GM21528 (cell line): Measurements from ENCODE around the gene TMEM209.
"Not testable (repeated sequence)": the region's sequence is repeated elsewhere in the genome, so short reads cannot be mapped to it uniquely, and the experiment has no call there.

ENCODE experiments used
- ATAC-seq: cut with Tn5 transposase; IDR thresholded peaks from one replicate; pipeline ENCODE4 v1.9.1; 2021; ENCODE audit warnings: mild to moderate bottlenecking, moderate library complexity; ENCODE audit not compliant: unreplicated experiment, low FRiP score

Gene TMEM209

DNA sequence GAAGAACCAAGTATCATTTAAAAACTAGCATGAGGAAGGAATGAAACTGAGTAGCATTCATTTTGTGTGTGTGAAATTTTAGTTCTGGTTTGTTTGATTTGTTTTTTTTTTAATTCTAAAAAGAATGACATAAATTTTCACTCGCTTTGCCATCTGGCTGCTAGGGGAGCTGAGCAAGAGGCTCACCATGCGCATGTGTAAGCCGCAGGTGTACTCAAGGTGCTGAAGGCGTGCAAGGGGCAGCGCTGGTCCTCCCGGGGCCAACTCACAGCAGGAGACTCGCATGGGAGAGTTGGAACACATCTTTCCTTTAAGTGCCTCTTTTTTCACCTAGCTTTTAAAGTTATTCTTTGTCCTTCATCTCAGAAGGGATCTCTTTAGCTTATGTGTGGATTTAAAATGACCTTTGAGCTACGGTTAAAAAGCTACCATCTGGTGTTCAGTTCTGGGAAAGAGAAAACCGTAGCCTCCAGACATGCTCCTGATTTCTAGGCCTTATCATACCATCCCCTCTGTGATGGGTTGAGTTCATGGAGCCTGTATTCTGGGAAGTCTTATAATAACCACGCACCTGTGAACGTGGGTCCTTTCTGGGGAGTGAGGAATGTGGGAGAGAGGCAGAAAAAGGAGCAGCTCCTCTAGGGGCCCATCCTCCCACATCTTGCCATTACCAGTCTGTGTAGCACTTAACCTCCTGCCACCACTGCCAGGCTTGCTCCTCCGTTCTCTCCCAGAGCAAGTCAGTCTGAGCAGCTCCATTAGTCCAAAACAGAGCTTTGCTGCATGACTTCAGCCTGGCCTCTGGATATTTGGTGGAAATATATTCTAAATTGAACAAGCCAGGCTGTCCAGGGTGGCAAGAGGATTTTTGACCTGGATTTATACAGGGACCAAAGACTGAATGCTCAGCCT is 73.0 kb downstream of the TMEM209 start:
- no peak for ATAC-seq

DNA sequence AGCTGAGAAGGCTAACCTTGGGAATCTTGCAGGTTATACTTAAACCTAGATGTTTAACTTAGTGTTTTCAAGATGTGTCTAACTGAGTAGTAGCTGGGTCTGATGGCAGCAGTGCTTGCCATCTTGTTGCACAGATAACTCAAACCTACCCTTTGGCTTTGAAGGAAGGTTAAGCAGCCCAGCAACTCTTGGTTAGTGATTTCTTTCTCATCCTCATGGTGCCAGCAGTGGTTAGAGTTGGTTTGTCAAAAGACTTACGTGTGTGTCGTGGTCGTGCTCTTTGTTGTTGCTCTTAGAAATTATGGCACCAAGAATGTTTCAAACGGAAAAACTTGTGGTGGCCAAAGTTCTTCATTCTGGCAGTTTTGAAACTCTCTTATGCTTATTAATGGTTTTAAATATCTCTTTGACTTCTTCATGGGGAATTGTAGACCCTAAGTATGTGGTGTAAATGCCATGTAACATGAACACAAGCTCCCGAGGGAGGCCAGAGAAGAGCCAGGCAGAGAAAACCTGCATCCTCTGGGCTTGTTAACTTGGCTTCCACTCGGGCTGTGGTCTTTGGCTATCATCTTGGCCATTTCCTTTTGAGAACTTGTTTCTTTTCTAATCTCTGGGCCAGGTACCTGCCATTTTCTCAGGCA is 73.9 kb downstream of the TMEM209 start:
- ATAC-seq, result no peak

DNA sequence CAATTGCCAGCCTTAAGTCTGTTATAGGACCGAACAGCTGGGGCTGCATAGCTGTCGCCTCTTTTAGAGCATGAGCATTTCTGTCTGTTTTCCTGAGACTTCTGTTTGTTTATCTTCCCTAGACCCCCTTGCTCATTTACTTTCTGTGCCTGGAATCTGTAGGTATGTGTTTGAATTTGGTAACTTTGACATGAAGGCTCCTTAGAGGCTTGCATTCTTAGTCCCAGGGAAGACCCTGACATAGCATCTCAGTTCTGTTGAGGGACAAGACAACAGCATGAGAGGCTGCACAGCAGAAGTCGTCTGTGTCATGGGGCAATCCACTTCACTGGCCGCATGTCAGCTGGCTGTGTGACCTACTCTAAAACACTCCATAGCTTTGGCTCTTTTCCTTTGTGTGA is 76.2 kb downstream of the TMEM209 start:
- ATAC-seq, result no peak

DNA sequence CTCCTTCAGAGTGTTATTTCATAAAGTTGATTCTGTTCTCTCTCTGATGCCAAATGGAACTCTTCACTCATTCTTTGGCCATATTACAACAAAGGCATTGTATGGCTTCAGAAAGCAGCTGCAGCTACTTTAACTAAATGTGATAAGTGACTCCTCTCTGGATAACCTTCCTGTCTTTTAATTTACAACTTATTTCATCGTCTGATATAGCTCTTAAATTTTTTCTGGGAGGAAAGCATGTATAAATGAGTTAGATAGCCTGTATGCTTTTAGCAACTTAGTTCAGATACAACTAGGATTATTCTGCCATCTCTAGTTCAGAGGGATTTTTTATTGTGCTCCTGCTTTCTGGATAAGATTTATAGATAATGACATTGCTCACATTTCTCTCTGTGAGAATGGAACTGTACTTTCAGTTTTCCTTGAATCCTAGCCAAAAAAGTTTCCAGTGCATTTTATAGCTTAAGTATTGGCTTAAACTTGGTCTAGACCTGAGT is 77.3 kb downstream of the TMEM209 start:
- no peak for ATAC-seq

DNA sequence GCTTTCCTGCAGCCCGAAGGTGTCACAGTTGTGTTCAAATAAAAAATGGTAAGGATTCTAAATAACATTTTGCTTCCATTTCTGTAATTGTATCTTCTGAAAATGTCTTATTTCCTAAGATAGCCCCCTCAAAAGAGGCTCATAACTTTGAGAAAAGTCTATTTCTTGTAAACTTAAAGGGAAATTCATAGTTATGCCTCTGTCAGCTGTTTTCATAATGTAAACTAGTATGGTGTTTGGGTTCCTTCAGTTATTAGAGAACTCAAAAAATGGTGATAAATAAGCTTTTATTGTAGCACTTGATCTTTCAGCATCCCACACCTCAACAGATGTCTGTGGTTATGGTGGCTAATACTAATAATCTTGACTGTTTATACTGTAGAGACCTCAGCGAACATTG is 77.8 kb downstream of the TMEM209 start:
- ATAC-seq, result no peak

DNA sequence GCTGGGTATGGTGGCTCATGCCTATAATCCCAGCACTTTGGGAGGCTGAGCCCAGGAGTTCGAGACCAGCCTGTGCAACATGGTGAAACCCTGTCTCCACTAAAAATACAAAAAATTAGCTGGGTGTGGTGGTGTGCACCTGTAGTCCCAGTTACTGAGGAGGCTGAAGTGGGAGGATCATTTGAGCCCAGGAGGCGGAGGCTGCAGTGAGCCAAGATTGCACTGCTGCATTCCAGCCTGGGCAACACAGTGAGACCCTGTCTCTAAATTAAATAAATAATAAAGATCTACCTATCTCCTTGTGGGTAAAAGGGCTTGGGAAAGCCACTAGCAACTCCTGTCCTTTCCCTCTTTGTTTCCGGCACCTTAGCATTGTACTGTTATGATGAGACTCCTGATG is 78.4 kb downstream of the TMEM209 start:
- ATAC-seq, result not testable (repeated sequence)

DNA sequence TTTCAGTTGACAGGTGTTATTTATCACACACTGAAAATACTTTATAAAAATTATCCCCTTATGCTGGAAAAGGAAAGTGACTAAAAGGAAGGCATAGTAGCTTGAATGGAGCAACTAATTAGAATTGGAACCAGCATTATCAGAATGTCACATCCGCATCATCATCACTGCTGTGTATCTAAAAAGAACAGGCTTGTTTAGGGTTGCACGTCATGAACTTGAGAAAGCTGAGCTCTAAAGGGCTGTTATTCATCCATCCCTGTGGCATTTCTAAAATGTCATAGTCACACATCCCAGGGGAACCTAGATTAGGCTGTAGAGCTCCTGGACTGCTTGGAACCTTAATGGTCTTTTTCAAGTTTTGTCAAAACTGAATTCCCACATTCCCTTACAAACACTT is 80.5 kb downstream of the TMEM209 start:
- ATAC-seq, result no peak

DNA sequence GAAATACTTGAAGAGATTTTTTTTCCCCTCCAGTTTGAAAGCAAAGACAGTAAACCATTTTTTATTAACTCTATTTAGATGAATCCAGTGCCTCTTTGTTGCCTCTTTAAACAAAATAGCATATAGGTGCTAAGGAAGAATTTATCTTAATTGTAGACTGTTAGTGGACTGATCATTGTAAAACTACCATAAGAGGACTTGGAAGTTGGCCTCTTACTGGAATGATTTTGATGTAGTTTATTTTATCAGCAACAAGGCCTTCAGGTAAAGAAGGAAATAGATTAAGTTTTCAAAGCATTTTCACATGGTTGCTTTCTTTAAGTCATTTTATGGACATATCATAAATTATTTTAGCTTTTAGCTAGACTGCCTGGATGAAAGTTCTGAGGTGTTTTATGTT is 81.7 kb downstream of the TMEM209 start:
- no peak for ATAC-seq

DNA sequence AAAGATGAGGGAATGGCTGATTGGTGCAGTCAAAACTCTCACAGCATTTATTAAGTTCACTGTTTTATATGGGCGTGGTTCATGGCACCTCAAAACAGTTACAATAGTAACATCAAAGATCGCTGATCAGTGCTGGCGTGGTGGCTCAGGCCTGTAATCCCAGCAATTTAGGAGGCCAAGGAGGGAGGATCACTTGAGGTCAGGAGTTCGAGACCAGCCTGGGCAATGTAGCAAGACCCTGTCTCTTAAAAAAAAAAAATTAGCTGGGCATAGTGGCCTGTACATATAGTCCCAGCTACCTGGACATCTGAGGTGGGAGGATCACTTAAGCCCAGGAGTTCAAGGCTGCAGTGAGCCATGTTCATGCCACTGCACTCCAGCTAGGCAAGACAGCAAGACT is 86.4 kb downstream of the TMEM209 start:
- ATAC-seq, result no peak

DNA sequence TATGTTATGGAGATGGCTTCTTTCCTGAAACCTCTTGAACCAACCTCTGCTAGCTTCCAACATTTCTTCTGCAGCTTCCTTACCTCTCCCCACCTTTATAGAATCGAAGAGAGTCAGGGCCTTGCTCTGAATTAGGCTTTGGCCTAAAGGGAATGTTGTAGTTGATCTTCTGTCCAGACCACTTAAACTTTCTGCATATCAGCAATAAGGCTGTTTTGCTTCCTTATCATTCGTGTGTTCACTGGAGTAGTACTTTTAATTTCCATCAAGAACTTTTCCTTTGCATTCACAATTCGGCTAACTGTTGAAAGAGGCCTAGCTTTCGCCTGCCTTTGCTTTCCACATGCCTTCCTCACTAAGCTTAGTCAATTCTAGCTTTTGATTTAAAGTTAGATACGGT is 86.9 kb downstream of the TMEM209 start:
- ATAC-seq, result no peak

DNA sequence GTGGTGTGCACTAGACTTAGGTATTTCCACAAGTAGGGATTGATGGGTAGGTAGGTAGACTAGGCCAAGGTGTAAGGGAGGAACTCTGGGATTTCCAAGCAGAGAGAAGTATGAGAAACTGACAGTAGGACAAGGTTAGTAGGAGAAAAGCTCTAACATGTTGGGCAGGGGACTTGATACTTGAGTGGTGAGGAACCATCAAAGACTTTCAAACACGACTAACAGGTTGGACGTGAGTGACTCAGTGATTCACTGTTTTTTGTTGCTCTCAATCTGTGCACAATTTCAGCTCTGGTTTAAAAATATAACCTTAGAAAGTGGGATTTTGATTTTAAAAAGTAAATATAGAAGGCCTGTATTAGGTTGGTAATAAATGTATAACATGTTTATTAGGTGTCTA is 90.4 kb downstream of the TMEM209 start:
- ATAC-seq, result no peak
